Activated CD8-positive, alpha-beta memory T cell treated with anti-CD3 and anti-CD28 coated beads for 48 hours (primary cell): ENCODE measurements around the gene CUEDC2.
"Not testable (repeated sequence)": the region's sequence is repeated elsewhere in the genome, so short reads cannot be mapped to it uniquely, and the experiment has no call there.

Experiments used
- DNase-seq, 3 experiments: peaks; one replicate each; pipeline ENCODE4 v3.0.0-alpha.2; 2020; ENCODE audit warnings: low read depth in 2 of 3, low spot score in 2 of 3

The CUEDC2 gene

DNA sequence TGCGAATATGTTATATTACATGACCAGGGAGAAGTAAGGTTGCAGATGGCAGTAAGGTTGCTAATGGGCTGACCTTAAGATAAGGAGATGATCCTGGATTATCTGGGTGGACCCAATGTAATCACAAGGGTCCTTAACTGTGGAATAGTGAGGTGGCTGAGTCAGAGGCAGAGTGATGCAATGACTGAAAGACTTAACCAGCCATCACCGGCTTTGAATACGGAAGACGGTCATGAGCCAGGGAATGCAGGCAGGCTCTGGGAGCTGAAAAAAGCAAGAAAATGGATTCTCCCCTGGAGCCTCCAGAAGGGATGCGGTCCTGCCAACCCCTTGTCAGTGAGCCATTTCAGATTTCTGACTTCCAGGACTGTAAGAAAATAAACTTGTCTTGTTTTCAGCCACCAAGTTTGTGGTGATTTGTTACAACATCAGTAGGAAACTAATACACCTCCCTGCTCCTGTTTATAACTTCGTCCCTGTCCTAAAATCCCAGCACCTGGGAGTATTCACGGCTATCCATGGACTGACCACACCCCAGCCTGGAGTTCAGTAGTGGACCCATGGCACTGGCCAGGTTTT is 23.6 kb upstream of the CUEDC2 start:
- DNase-seq, result no peak

DNA sequence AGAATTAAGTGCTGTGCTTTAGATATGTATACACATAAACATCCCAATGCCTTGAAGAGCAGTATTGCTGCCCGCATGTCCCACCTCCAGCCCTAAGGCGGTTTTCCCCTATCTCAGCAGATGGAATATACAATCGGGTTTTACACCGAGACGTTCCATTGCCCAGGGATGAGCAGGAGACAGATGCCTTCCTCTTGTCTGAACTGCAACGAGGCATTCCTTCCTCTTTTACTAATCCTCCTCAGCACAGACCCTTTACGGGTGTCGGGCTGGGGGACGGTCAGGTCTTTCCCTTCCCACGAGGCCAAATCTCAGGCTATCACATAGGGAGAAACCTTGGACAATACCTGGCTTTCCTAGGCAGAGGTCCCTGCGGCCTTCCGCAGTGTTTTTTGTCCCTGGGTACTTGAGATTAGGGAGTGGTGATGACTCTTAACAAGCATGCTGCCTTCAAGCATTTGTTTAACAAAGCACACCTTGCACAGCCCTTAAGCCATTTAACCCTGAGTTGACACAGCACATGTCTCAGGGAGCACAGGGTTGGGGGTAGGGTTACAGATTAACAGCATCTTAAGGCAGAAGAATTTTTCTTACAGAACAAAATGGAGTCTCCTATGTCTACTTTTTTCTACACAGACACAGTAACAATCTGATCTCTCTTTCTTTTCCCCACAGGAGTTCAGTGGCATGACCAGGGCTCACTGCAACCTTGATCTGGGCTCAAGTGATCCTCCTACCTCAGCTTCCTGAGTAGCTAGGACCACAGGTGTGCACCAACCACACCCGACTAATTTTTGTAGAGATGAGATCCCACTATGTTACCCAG is 22.5 kb upstream of the CUEDC2 start:
- not testable (repeated sequence) for DNase-seq

DNA sequence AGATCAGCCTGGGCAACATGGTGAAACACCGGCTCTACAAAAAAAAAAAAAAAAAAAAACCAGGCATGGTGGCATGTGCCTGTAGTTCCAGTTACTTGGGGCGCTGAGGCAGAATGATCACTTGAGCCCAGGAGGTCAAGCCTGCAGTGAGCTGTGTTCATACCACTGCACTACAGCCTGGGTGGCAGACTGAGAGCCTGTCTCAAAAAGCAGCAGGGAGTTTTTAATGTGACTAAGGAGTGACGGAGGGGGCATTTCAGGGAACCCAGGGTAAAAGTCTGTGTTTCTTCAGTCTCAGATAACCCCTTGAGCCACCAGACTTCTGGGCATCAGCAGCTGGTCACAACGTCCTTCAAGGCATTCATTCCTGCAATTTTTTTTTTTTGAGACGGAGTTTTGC is 21.1 kb upstream of the CUEDC2 start:
- DNase-seq, result no peak

DNA sequence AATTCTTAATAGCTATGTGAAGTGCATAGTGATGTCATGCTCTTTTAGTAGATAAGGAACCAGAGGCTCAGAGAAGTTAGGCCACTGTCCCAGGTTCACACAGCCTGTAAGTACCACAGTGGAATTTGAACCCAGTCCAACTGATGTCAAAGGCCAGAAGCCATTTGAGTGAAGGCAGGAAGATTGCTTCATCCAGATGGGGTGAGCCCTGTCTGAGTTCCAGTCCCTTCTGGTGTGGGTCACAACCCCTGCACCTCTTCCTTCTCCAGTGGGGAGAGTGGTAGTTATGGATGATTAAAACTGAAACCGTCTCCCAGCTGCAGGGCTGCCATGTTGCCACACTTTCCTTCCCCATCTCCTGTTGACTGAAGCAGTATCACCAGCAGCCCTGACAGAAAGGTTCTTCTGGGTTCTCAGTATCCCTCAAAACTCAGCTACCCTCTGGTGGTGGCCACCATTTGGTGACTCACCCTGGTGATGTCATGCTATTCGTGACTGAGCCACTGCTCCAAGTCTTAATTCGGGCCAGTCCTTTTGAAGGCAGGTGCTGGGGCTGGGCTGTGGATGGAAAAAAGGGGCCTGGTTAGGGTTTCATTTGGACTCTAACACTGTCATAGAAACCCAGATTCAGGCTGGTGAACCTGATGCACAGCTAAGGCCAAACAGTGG is 20.4 kb upstream of the CUEDC2 start:
- DNase-seq, result peak in 1 of 3 experiments; percentile 68

DNA sequence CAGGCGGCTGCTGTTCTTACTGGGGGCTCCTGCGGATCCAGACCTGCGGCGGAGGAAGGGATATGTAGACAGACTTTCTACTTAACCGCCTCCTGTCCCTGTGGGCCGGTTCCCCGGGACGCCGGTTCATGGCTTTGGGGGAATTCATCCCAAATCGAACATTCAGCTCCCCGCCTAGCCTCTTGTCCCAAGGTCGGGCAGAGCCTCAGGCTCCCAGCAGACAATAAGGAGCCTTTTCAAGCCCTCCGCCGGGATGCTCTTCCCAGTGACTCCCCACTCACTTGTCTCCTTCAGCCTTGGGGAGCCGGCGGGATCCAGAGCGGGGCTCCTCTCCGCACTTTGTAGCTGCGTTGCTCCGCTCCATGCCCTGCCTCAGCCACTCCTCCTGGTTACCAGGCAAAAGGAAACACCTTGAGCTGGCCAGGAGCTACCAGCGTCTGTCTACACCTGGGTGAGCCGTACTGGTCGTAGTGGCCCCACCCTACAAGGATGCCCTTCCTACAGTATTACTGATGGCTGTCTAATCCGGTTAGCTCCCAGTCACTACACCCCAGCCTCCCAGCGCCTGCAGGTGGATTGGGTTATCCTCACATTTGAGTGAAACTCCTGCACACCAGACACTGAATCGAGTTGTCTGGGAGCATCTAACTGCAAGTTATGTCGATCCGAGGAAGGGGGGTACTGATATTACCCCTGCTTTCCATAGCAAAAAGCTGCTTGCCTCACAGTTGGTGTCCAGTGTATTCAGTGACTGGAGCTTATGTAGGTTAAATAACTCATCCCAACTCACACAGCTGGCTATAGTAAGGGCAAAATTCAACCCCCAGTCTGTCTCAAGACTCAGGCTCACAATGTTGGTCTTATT is 19.0 kb upstream of the CUEDC2 start, which contains the start of gene C10orf95:
Gene C10orf95, minus strand, starts transcription at position 439 of the 865 bp plus-strand sequence. CDS start 450 bp downstream, outside the sequence.
- DNase-seq, result no peak

DNA sequence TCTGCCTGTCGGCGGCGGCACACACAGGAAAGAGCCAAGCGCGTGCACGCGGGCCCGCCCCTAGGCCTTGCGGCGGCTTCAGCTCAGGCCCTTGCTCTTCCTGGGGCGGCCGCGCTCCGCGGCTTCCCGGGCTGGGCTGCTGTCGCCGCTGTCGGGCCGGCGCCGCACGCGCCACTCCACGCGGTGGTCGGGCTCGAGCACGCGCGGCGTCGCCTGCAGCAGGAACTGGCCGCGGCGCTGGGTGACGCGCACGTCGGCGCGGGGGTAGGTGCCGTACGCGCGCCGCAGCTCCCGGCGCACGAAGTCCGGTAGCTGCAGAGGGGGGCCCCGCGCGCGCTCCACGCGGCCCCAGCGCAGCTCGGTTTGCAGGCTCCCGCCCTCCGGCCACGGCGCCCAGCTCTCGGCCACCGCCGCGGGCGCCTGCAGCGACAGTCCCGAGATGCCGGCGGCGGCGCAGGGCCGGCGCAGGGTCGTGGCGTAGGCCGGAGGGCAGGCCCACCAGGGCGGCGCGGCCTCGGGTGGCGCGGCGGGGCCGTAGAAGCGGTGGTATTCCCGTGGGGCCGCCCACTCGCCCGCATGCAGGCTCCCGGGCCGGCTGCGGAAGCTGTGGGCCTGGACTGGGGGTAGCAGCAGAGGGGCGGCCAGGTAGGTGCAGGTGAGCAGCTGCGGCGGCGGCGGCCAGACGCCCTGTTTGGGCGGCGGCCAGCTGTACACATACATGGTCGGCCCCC is 18.2 kb upstream of the CUEDC2 start:
- peak in 2 of 3 experiments; percentile 54 to 78 for DNase-seq

DNA sequence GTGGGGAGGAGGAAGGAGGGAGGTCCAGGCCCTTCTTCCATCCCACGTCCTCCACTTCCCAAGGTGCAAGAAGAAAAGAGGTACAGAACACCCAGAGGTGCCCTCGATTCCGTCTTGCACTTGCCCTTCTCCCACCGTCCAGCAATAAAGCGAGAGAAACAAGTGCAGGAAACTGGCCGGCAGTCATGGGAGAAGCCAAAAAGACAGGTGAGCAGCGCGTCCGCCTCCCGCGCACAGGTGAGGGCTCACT is 17.7 kb upstream of the CUEDC2 start:
- no peak for DNase-seq

DNA sequence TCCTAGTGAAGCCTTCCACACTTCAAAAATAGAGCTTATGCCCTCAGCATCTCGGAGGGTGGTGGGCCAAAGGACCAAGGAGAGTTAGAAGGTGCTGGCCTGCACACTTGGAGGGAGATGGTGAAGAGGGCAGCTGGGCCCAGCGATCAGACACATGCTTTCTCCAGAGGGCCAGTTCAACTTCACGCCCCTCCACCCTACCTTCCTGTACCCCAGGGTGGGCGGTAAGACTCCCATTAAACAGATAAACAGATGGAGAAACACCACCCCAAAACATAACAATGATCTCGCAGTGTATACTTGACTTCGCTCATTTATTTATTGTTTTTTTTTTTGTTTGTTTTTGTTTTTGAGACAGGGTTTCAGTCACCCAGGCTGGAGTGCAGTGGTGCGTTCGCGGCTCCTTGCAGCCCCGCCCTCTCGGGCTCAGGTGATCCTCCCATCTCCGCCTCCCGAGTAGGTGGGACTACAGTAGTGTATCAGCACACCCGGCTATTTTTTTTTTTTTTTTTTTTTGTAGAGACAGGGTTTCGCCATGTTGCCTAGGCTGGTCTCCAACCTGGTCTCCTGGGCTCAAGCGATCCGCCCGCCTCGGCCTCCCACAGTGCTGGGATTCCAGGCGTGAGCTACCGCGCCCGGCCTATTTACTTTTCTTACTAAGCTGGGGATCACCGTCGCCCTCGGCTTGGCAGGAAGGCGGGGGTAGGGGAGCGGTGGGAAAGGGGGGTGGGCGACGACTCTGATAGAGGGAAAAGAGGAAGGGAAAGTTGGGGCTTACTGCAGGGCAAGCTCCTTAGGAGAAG is 17.1 kb upstream of the CUEDC2 start:
- peak in 1 of 3 experiments; percentile 54 for DNase-seq

DNA sequence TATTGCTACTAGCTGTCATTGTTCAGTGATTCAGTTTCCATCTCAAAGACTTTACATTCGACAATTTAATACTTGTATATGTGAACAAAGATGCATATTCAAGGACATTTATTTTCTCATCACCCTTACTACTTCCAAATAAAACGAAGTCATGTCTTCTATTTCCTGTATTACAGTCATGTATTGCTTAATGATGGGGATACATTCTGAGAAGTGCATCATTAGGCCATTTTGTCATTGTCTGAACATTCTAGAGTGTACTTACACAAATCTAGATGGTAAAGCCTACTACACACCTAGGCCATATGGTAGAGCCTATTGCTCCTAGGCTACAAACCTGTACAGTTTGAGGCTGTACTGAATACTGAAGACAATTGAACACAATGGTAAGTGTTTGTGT is 12.5 kb upstream of the CUEDC2 start:
- DNase-seq, result no peak

DNA sequence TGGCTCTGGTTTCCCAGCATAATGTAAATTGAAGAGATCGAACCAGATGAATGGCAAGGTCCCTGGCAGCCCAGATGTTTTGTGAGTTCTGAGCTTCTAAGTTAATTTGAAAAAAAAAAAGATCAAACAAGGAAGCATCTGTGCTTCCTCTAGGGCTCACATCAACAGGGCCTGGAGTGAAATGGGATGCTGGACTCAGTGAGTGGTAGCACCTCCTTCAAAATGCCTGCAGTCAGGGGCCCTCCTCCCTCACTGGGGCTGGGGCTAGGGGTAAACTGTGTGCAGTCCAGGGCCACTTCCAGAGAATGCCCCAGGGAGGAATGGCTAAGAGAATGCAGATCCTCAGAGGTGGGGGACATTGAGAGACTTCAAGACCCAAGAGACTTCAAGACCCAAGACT is 6.0 kb upstream of the CUEDC2 start:
- no peak for DNase-seq

DNA sequence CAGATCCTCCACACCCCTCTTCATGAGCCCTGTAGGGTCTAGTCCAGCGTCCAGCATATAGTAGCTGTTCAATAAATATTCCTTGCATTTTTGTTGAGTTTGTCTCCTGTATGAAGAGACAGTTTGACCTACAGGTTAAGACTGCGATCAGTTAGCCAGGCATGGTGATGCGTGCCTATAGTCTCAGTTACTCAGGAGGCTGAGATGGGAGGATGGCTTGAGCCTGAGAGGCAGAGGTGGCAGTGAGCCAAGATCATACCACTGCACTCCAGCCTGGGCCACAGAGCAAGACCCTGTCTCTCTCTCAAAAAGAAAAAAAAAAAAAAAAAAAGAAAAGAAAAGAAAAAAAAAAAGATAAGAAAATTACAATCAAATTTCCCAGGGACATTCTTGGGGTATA is 5.1 kb upstream of the CUEDC2 start:
- no peak for DNase-seq

DNA sequence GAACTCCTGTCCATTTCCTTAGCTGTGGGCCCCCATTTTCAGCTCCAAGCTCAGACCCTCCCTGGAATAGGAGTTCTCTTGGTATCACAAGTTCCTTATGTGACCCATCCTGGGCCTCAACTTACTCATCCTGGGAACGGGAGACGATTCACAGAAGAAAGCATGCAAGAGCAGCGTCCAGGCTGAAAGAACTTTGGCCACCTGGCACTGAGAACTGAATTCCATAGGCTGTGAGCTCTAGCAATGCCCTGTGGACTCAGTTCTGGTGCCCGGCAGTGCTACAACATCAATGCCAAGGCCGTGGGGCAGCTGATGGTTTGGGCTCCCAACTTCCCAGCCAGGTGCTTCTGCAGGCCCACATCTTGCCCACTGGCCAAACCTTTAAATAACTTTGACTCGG is 3.9 kb upstream of the CUEDC2 start:
- no peak for DNase-seq

DNA sequence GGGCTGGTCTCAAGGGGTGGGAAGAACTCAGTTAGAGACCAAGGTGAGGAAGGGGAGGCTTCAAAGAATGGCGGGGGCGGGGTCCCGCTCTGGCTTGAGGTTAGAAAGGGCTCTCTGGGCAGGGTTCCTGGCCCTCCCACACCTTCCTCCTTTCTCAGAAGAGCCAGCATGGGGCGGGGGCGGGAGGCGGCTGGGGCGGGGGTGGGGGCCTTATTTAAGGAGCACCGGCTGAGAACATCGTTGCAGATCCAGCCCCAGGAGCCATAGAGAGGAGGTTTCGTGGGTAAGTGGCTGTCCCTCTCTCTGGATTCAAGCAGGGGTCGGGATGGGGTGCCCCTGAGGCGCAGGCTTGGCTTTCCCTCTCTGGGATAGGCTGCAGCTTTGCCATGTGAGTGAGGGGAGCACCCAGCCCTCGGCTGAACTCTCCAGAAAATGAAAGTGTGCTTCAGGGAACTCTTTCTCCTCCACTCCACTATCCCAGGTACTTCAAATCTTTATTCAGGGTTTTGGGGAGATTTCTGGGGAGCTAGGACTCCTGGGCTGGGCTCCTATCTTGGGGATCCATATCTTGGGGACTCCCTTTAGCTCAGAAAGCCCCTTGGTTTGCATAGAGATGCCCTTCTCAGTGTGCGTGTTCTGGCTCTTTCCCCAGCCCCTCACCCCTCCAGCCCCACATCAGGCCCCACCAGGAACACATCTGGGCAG is 3.3 kb upstream of the CUEDC2 start:
- DNase-seq, result peak in 1 of 3 experiments; percentile 37

DNA sequence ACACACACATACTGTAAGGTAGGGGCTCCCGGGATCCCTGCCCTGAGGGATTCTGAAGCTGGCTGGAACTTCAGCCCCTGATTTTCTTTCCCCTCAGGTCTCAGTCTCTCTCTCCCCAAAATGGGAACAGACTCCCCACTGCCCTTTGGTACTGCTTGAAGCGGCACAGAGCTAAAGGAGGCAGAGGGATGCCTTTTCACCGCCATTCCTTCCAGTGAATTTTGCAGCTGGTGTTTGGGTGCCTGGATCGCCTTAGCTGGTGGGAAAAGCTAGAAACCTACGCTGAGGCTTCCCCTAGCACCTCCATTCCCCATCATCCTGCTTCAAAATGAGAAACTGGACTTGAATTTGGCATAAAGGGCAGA is 2.7 kb upstream of the CUEDC2 start:
- no peak for DNase-seq

DNA sequence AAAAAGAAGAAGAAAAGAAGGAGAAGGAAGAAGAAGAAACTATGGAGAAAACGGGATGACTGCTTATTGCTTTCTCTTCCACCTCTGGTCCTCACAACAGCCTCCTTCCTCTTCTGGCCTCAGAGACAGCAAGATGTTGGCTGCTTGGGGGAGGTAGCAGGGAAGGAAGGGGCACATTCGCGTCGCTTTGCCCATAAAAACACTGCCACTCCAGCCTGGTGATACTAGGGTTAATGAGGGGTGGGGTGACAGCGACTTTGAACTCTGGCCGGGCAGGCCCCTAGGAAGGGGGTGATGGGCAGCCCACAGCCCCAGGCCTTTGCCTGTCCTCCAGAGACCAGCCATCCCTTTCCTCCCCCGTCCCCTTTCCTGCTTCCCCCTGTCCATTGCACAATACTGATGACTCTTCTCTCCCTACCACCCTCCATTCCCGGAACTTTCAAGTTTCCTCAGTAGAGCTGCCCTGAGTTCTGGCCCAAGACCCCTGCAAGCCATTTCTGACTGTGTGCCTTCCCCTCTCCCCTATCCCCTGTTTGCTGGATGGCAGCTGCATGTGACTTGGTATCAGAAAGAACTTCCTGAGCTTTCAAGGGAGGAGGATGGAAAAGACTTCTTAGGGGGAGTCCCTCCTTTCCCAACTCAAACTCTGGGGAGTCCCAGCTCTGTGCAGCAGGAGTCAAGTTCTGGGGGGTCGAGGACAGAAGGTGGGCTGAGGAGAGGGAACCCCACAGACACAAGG is 2.2 kb upstream of the CUEDC2 start:
- DNase-seq, result no peak

DNA sequence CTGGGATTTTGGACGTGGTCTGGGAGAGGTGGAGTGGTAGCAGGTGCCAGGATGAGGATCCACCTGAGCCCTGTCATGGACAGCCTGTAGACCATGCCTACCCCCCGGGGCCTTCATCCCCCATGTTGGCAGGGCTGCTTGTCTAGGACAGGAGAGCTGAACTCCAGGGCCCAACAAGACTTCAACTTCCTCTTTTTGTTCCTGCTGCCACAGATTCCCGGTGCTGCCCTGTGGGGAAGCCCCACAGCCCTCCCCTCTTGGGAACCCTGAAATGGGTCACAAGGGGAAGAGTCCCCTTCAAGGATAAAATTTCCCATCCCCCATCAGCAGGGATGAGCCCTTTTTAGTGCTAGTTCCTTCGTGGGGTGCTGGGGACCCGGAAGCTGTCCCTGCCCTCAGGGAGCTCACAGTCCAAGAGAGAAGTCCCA is 1.3 kb upstream of the CUEDC2 start:
- no peak for DNase-seq

DNA sequence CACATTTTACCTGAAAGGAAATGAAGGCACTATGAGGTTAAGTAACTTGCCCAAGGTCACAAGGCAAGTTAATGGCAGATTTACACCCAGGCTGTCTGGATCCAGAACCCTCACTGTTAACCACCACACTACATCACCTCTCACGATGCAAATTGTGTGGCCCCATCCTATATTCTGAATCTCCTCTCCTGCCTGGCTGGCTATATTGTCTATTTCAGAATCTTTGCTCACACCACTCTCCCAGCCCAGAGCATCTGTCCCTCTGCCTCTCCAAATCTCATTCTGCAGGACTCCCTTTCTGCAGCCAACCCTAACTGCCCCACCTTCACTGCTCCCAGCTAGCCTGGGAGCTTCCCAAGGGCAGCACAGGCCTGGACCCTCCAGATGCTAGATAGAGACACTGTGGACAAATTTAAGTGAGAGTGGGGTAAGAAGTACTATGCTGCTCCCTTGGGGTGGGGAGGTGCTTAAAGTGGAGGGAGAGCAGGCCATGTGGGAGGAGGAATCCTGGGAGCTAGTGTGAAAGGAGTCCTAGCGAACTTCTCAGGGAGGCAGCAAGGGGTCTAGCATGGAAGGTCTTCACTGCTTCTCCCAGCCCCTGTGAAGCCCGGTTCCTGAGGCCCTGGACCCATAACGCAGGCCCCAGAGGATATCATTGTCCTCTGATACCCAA is 786 bp downstream of the CUEDC2 start:
- no peak for DNase-seq

DNA sequence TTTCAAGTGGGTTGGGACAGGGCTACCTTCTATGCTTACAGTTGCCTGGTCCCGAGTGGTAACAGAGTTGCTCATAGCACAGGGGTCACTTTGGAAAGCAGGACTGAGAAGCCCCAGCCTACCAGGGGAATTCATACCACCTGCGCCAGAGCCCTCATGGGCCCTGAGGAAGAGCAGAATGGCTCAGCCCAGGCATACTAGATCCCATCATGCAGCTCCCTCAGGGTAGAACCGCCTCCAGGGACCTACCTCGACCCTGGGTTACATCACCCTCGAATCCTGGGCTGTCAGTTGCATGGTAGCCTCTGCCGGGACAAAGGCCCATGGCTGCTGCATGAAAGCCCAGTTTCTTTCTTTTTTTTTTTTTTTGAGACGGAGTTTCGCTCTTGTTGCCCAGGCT is 2.9 kb downstream of the CUEDC2 start:
- no peak for DNase-seq
